CD4-positive, alpha-beta T cell treated with Interferon alpha-2 for 1 hour (primary cell): Measurements from ENCODE around the gene DGLUCY.
"Not testable (repeated sequence)": the region's sequence is repeated elsewhere in the genome, so short reads cannot be mapped to it uniquely, and the experiment has no call there.

Source experiments
- DNase-seq, 2 donors: peaks; one replicate each; pipeline ENCODE4 v3.0.0-alpha.2; 2020 to 2022

The DGLUCY gene

DNA sequence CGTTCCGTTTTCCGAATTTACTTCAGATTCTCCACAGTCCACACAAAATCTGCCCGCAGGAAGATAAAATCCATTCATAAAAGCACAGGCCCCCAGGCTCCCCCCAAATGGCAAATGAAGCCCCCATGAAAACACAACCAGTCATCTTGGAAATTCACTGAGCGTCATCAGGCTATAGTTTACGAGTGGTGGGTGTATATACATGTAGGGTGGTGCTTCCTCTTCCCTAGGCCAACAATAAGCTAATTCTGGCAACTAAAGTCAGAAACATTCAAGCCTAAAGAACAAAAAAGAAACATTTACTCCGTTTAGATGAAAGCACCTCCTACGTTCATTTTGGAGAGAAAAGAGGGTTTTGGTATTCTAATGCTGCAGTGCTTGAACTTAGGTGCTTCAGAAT is 124.8 kb downstream of the DGLUCY start:
- no peak for DNase-seq

DNA sequence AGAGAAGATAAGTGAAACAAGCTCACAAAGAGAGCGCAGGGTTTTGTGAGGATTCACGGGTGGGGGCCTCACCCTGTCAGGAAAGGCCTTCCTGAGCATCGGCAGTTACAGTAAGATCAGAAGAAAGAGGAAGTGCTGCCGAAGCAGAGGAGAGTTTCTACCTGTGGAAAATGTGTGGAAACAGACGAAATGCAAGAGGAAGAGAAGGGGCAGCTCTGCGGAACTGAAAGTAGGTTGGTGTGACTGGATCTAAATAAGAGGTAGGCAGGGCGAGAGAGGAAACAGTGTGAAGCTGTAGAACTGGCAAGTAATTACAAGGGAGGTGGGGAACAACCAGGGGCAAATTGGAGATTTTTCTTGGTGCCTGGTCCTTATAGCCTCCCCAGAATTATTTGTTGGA is 128.0 kb downstream of the DGLUCY start:
- DNase-seq: peak; percentile 58 to 63

DNA sequence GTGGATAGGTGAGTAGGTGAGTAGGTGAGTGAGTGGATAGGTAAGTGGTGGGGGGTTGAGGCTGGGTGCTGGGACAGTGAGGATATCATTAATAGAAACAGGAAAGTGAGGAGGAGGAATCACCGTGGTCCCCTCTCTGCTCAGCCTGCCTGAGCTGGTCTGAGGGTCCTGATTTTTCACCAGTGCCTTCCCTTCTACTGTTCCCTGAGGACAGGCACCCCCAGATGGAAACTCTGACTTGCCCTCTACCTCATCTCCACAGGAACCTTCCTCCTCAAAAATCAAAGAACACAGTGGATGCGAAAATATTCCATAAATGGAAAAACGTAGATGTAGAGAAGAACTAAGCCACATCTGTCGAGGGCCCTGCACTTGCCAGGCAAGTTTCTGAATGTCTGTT is 128.8 kb downstream of the DGLUCY start:
- DNase-seq: no peak

DNA sequence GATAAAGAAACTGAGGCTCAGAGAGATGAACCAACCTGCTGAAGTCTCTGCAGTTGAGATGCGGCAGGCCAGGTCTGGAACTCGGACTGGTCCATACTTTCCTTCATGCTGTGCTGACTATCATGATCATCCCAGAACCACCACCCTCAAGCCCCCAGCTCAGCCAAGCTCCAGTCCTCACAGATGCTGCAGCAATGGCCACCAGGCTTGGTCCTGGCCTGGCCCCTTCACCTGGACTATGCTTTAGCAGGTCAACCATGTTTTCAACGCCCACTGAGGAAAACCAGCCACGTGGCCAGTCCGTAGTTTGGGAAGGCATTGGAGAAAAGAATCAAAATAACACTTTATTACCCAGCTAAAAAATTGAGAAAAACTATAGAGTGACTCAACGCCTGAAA is 129.2 kb downstream of the DGLUCY start:
- no peak for DNase-seq

- DNase-seq: peak in 1 of 2 donors; percentile 60
Measured at GRCh38 chr14:91244501-91244901, 130.6 kb downstream of the DGLUCY start, which contains the start of gene GPR68. TSS of gene GPR68 (minus strand) at chr14:91244704. CDS start at chr14:91235050, 9,654 bp downstream.

DNA sequence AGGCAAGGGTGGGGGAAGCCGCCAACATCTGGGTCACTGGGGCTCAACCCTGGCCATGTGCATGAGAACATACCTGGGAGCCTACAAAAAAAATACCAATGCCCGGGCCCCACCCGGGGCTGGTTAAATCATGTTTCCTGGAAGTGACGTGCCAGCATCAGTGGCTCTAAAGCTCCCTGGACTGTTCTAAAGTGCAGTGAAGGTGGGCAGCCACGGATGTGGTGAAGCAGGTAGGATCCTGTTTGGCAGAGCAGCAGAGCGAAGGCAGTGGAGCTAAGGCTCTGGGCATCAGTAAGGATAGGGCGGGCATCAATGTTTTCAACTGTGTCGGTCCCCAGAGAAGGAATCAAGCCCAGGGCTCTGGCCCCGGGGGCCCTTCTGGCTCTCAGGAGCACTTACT is 131.2 kb downstream of the DGLUCY start:
- peak; percentile 83 to 92 for DNase-seq

- not testable (repeated sequence) for DNase-seq
Measured at GRCh38 chr14:91245616-91246015, 131.7 kb downstream of the DGLUCY start.

- peak; percentile 87 to 91 for DNase-seq
Measured at GRCh38 chr14:91246051-91246852, 132.4 kb downstream of the DGLUCY start.

DNA sequence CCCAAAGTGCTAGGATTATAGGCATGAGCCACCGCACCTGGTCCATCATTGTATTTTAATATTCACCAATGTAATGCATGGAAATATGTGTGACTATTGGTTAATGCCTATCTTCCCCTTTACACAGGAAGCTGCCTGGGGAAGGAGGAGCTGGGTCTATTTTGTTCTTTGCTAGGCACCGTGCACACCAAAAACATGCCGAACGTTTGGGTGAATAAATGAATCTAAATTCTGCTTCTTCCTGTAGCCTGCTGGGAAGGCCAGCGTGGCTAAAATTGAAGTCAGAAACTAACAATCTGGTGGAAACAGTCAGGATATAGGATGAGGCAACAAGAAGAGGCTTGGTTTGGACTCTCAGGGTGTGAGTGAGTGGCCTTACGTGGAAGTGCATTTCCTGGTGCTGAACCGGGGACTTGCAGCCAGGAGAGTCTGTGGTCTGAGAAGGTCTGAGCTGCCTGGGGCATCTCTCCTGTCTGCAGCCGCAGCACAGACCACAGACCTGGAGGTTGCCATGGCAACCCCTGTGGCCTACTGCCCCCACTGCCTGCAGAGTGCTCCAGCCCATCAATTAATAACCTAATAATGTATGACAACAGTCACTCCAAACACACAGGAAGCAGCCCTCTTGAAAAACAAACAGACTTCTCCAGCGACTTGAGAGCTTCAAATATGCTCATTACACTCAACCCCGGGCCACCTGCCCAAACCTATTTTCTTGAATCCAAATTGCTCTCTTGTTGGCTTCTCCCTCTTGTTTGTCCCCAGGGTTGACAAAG is 136.2 kb downstream of the DGLUCY start:
- DNase-seq: peak; percentile 62 to 78

GRCh38 chr14:91250912-91251311 is 137.0 kb downstream of the DGLUCY start:
- no peak for DNase-seq

- DNase-seq: peak; percentile 30 to 71
Measured at GRCh38 chr14:91252871-91253794, 139.3 kb downstream of the DGLUCY start.

DNA sequence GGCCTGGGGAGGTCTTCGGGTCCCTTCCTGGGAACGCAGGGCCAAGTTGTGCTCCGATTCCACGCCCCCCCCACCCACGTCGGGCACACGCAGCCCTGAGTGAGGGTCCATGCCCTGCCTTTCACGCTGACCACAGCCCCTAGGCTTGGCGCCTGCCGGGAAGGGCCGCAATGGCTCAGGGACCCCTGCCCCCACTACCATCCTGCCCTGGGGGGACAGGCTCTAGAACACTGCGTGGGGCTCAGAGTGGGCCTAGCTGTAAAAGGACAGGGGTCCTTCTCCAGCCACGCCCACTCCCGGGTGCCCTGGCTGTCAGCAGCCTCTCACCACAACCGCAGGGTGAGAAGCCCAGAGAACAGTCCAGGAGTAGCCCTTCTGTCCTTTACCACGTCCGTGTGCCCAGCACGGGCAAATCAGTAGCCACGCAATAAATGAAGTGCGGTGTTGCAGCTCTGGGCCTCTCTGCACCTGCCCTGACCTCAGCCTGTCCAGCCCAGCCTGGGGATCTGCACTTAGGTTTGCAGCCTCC is 140.0 kb downstream of the DGLUCY start:
- no peak for DNase-seq

GRCh38 chr14:91254461-91254860 is 140.6 kb downstream of the DGLUCY start:
- peak in 1 of 2 donors; percentile 48 for DNase-seq

GRCh38 chr14:91255026-91255695 is 141.3 kb downstream of the DGLUCY start:
- DNase-seq: no peak

DNA sequence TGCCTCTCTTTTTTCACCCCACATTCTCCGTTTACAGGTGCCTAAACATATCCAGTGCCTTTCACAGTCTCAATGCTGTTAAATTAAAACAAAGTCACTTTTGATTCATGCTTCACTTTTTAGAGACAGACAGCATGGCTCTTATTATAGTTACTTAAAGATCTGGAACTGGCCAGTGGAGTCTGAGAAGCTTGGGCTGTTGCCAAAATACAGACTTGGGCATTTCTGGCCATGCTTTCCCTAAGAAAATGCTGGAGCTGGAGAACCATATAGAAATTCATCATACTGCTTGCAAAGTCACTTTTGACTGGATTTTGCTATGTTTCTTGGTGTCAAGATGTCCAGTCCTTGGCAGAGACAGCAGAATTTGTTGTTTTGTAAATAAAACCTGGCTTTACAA is 142.8 kb downstream of the DGLUCY start:
- no peak for DNase-seq

DNA sequence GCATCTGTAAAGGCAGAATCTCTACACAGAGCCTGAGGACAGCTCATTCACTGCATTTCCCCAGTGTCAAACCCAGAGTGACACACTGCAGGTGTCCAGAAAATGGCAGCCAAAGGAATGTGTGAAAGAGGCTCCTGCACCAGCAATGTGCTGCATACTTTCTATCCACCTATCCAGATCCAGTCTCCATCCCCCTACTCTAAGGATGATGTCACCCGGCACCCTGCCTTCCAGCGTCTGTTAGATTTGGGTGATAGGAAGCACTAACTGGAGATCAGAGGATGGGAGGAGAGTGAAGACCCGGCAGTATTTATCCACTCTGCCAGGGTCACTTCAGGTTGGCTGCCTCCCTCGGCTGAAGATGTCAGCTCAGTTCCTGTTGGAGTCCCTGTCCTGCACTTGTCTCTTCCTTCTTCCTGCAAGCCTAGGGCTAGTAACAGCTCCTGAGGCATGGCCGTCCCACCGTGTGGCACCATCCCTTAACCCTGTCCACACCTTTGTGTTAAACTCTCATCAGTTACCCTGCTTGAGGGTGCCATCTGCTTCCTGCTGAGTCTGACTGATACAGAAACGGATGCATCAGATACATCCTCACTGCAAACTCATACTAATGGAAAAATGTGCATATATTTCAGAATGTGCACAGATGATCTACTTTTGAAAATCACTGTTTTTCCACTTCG is 143.6 kb downstream of the DGLUCY start:
- DNase-seq: no peak

DNA sequence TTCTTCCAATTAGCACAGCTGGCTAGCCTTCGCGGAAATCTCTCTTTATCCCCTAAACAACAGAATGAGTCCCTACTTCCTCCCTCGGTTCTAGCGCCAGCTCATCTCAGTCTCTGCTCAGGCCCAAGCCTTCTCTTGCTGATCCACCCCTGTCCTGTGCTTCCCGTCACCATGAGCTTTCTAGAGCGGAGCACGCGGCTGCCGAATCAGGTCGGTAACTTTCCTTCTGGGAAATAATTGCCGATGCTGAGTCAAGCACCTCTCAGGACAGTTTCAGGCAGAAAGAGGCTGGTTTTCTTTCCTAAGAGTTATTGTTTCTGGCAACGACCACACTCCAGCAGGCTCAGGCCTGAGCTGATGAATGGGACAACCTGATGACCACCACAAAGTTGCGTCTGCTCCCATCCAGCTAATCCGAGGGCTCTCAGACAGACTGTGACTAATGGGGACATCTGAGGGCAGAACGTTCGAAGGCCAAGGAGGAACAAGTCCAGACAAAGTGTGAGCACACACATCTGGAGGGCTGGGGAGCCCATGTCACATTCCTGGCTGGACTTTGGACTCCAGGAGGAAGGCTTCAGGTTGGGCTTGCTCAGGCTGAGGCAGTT is 144.2 kb downstream of the DGLUCY start:
- DNase-seq: no peak

GRCh38 chr14:91258876-91259275 is 145.0 kb downstream of the DGLUCY start:
- DNase-seq: no peak

GRCh38 chr14:91261115-91261514 is 147.2 kb downstream of the DGLUCY start:
- DNase-seq: peak; percentile 36 to 55

DNA sequence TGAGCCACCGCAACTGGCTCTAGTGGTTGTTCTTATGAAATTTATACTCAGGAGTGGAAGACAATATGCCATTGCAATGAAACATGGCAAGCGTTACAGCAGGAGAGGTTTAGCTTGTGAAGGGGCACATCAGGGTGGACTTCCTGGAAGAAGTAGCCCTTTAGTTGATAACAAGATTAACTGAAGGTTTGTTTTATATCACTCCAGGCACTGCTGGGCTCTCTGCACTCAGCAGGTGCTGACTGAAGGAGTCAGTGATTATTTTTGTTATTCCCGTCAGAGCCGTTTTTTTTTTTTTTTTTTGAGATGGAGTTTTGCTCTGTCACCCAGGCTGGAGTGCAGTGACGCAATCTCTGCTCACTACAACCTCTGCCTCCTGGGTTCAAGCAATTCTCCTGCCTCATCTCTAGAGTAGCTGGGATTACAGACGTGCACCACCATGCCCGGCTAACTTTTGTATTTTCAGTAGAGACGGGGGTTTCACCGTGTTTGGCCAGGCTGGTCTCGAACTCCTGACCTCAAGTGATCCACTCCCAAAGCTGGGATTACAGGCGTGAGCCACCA is 148.2 kb downstream of the DGLUCY start:
- no peak for DNase-seq

DNA sequence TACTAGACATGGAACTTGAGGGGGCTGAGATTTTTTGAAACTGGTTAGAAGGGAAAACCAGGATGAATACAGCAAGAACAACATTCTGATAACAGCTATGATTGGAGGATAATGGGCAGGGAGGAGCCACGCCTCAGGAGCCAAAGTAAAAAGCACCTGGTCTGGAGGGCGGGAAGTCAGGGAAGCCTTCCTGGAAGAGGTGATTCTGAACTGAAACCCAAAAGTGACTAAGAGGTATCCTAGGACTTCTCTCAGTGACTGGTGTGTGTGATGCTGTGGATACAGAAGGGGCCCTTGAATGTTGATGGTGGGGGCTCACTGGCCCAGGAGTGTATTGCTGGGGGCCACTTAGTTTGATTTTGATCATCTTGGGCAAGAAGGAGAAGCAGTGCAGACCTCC is 149.5 kb downstream of the DGLUCY start:
- no peak for DNase-seq
